ENCODE data around the gene MOGAT2.

The MOGAT2 gene

GRCh38 chr11:75759832-75760231, 42.2 kb downstream of the MOGAT2 start:
- Histone ChIP-seq H3K27me3 (replicated peaks; ENCODE audit: control insufficient read depth, insufficient read depth, low read length, poor library complexity, severe bottlenecking) (no peaks in the 10 kb centered on the region), H3K4me1 (ENCODE audit: control insufficient read depth, insufficient read depth, low read length, poor library complexity, severe bottlenecking) (no peaks in the 10 kb centered on the region), H3K9me3 (ENCODE audit: control insufficient read depth, low read length) (no peaks in the 10 kb centered on the region), H3K27ac (ENCODE audit: insufficient read depth, low read length, poor library complexity, severe bottlenecking) (no peak overlapping the region), H3K36me3 (ENCODE audit: control insufficient read depth, insufficient read depth, low read length) (no peaks in the 10 kb centered on the region), H3K4me3 (ENCODE audit: insufficient read depth, low read depth, low read length, poor library complexity, severe bottlenecking) (no peak overlapping the region)
- no peak for DNase-seq

- no peaks in the 10 kb centered on the region for H3K4me1 ChIP-seq (ENCODE audit: control insufficient read depth, insufficient read depth, low read length, poor library complexity, severe bottlenecking)
- no peaks in the 10 kb centered on the region for H3K27me3 ChIP-seq (replicated peaks; ENCODE audit: control insufficient read depth, insufficient read depth, low read length, poor library complexity, severe bottlenecking)
- H3K36me3 ChIP-seq (ENCODE audit: control insufficient read depth, insufficient read depth, low read length), result no peaks in the 10 kb centered on the region
- DNase-seq, result no peak
- H3K4me3 ChIP-seq (ENCODE audit: insufficient read depth, low read depth, low read length, poor library complexity, severe bottlenecking), result no peak overlapping the region
- H3K9me3 ChIP-seq (ENCODE audit: control insufficient read depth, low read length), result no peaks in the 10 kb centered on the region
- no peak overlapping the region for H3K27ac ChIP-seq (ENCODE audit: insufficient read depth, low read length, poor library complexity, severe bottlenecking)
Observed at GRCh38 chr11:75760243-75760642, 42.6 kb downstream of the MOGAT2 start.

- no peak overlapping the region for H3K27ac ChIP-seq (ENCODE audit: insufficient read depth, low read length, poor library complexity, severe bottlenecking)
- DNase-seq, result no peak
Observed at GRCh38 chr11:75760710-75761493, 43.3 kb downstream of the MOGAT2 start.

GRCh38 chr11:75762158-75762557, 44.5 kb downstream of the MOGAT2 start:
- no peak overlapping the region for H3K27ac ChIP-seq (ENCODE audit: insufficient read depth, low read length, poor library complexity, severe bottlenecking)
- no peaks in the 10 kb centered on the region for H3K36me3 ChIP-seq (ENCODE audit: control insufficient read depth, insufficient read depth, low read length)
- H3K27me3 ChIP-seq (replicated peaks; ENCODE audit: control insufficient read depth, insufficient read depth, low read length, poor library complexity, severe bottlenecking), result no peaks in the 10 kb centered on the region
- no peak for DNase-seq
- H3K4me1 ChIP-seq (ENCODE audit: control insufficient read depth, insufficient read depth, low read length, poor library complexity, severe bottlenecking), result no peaks in the 10 kb centered on the region
- no peaks in the 10 kb centered on the region for H3K9me3 ChIP-seq (ENCODE audit: control insufficient read depth, low read length)
- H3K4me3 ChIP-seq (ENCODE audit: insufficient read depth, low read depth, low read length, poor library complexity, severe bottlenecking), result no peak overlapping the region

More at GRCh38 chr11:75760710-75761493, 43.3 kb downstream of the MOGAT2 start:
- H3K4me1 ChIP-seq (ENCODE audit: control insufficient read depth, insufficient read depth, low read length, poor library complexity, severe bottlenecking), result no peaks in the 10 kb centered on the region
- no peak overlapping the region for H3K4me3 ChIP-seq (ENCODE audit: insufficient read depth, low read depth, low read length, poor library complexity, severe bottlenecking)
- H3K9me3 ChIP-seq (ENCODE audit: control insufficient read depth, low read length), result no peaks in the 10 kb centered on the region
- no peaks in the 10 kb centered on the region for H3K36me3 ChIP-seq (ENCODE audit: control insufficient read depth, insufficient read depth, low read length)
- no peaks in the 10 kb centered on the region for H3K27me3 ChIP-seq (replicated peaks; ENCODE audit: control insufficient read depth, insufficient read depth, low read length, poor library complexity, severe bottlenecking)

- no peak overlapping the region for H3K27ac ChIP-seq (ENCODE audit: insufficient read depth, low read length, poor library complexity, severe bottlenecking)
Observed at GRCh38 chr11:75762885-75763284, 45.2 kb downstream of the MOGAT2 start.

GRCh38 chr11:75763846-75764245, 46.2 kb downstream of the MOGAT2 start:
- H3K36me3 ChIP-seq (ENCODE audit: control insufficient read depth, insufficient read depth, low read length), result no peaks in the 10 kb centered on the region
- DNase-seq, result no peak
- no peak overlapping the region for H3K4me3 ChIP-seq (ENCODE audit: insufficient read depth, low read depth, low read length, poor library complexity, severe bottlenecking)
- H3K27ac ChIP-seq (ENCODE audit: insufficient read depth, low read length, poor library complexity, severe bottlenecking), result no peak overlapping the region
- peaks cover 11% of the 10 kb centered on the region for H3K4me1 ChIP-seq (ENCODE audit: control insufficient read depth, insufficient read depth, low read length, poor library complexity, severe bottlenecking)
- no peaks in the 10 kb centered on the region for H3K9me3 ChIP-seq (ENCODE audit: control insufficient read depth, low read length)
- H3K27me3 ChIP-seq (replicated peaks; ENCODE audit: control insufficient read depth, insufficient read depth, low read length, poor library complexity, severe bottlenecking), result peaks cover 3% of the 10 kb centered on the region

More at GRCh38 chr11:75762885-75763284, 45.2 kb downstream of the MOGAT2 start:
- H3K27me3 ChIP-seq (replicated peaks; ENCODE audit: control insufficient read depth, insufficient read depth, low read length, poor library complexity, severe bottlenecking), result no peaks in the 10 kb centered on the region
- no peaks in the 10 kb centered on the region for H3K36me3 ChIP-seq (ENCODE audit: control insufficient read depth, insufficient read depth, low read length)
- H3K9me3 ChIP-seq (ENCODE audit: control insufficient read depth, low read length), result no peaks in the 10 kb centered on the region
- DNase-seq, result no peak
- H3K4me3 ChIP-seq (ENCODE audit: insufficient read depth, low read depth, low read length, poor library complexity, severe bottlenecking), result no peak overlapping the region
- peaks cover 2% of the 10 kb centered on the region for H3K4me1 ChIP-seq (ENCODE audit: control insufficient read depth, insufficient read depth, low read length, poor library complexity, severe bottlenecking)

- H3K36me3 ChIP-seq (ENCODE audit: control insufficient read depth, insufficient read depth, low read length), result no peaks in the 10 kb centered on the region
- peaks cover 18% of the 10 kb centered on the region for H3K4me1 ChIP-seq (ENCODE audit: control insufficient read depth, insufficient read depth, low read length, poor library complexity, severe bottlenecking)
- no peak overlapping the region for H3K4me3 ChIP-seq (ENCODE audit: insufficient read depth, low read depth, low read length, poor library complexity, severe bottlenecking)
- peaks cover 6% of the 10 kb centered on the region for H3K27me3 ChIP-seq (replicated peaks; ENCODE audit: control insufficient read depth, insufficient read depth, low read length, poor library complexity, severe bottlenecking)
- DNase-seq, result no peak
- no peaks in the 10 kb centered on the region for H3K9me3 ChIP-seq (ENCODE audit: control insufficient read depth, low read length)
- H3K27ac ChIP-seq (ENCODE audit: insufficient read depth, low read length, poor library complexity, severe bottlenecking), result no peak overlapping the region
Observed at GRCh38 chr11:75765116-75765515, 47.5 kb downstream of the MOGAT2 start.

- H3K27ac ChIP-seq (ENCODE audit: insufficient read depth, low read length, poor library complexity, severe bottlenecking), result no peak overlapping the region
- H3K36me3 ChIP-seq (ENCODE audit: control insufficient read depth, insufficient read depth, low read length), result no peaks in the 10 kb centered on the region
- peaks cover 6% of the 10 kb centered on the region for H3K27me3 ChIP-seq (replicated peaks; ENCODE audit: control insufficient read depth, insufficient read depth, low read length, poor library complexity, severe bottlenecking)
- H3K4me1 ChIP-seq (ENCODE audit: control insufficient read depth, insufficient read depth, low read length, poor library complexity, severe bottlenecking), result peaks cover 18% of the 10 kb centered on the region
- no peak for DNase-seq
- no peak overlapping the region for H3K4me3 ChIP-seq (ENCODE audit: insufficient read depth, low read depth, low read length, poor library complexity, severe bottlenecking)
- H3K9me3 ChIP-seq (ENCODE audit: control insufficient read depth, low read length), result no peaks in the 10 kb centered on the region
Observed at GRCh38 chr11:75766443-75767227, 49.0 kb downstream of the MOGAT2 start.

- peaks cover 18% of the 10 kb centered on the region for H3K4me1 ChIP-seq (ENCODE audit: control insufficient read depth, insufficient read depth, low read length, poor library complexity, severe bottlenecking)
- H3K9me3 ChIP-seq (ENCODE audit: control insufficient read depth, low read length), result no peaks in the 10 kb centered on the region
- no peak overlapping the region for H3K27ac ChIP-seq (ENCODE audit: insufficient read depth, low read length, poor library complexity, severe bottlenecking)
- no peak overlapping the region for H3K4me3 ChIP-seq (ENCODE audit: insufficient read depth, low read depth, low read length, poor library complexity, severe bottlenecking)
- no peaks in the 10 kb centered on the region for H3K36me3 ChIP-seq (ENCODE audit: control insufficient read depth, insufficient read depth, low read length)
- H3K27me3 ChIP-seq (replicated peaks; ENCODE audit: control insufficient read depth, insufficient read depth, low read length, poor library complexity, severe bottlenecking), result peaks cover 6% of the 10 kb centered on the region
- DNase-seq, result no peak
Observed at GRCh38 chr11:75767228-75767572, 49.6 kb downstream of the MOGAT2 start.

- DNase-seq, result no peak
- no peaks in the 10 kb centered on the region for H3K36me3 ChIP-seq (ENCODE audit: control insufficient read depth, insufficient read depth, low read length)
- H3K9me3 ChIP-seq (ENCODE audit: control insufficient read depth, low read length), result no peaks in the 10 kb centered on the region
- peaks cover 6% of the 10 kb centered on the region for H3K27me3 ChIP-seq (replicated peaks; ENCODE audit: control insufficient read depth, insufficient read depth, low read length, poor library complexity, severe bottlenecking)
- H3K27ac ChIP-seq (ENCODE audit: insufficient read depth, low read length, poor library complexity, severe bottlenecking), result no peak overlapping the region
- H3K4me1 ChIP-seq (ENCODE audit: control insufficient read depth, insufficient read depth, low read length, poor library complexity, severe bottlenecking), result peaks cover 18% of the 10 kb centered on the region
- H3K4me3 ChIP-seq (ENCODE audit: insufficient read depth, low read depth, low read length, poor library complexity, severe bottlenecking), result peak overlapping the region; percentile 58
Observed at GRCh38 chr11:75767793-75768111, 50.1 kb downstream of the MOGAT2 start.
